OCI-LY7 (cell line): Measurements from ENCODE around the gene CCDC32. TPM values are rescaled to one million over a fixed set of nuclear protein-coding genes. Genes with fewer than 3 reads are reported as not detected.

Source experiments
- Bru-seq: library from RNA; stranded (reverse); fragments of 400-500 nt; gene quantifications from one replicate; lab custom pipeline; 2021; lab: Mats Ljungman, UMichigan
- BruChase-seq, 2 experiments: library from RNA; stranded (reverse); fragments of 400-500 nt; gene quantifications; one replicate each; lab custom pipeline; 2021; lab: Mats Ljungman, UMichigan
- BruUV-seq: library from RNA; stranded (reverse); fragments of 400-500 nt; replicated peaks from 2 replicates; lab custom pipeline; 2021; lab: Mats Ljungman, UMichigan
- CTCF ChIA-PET: fragments of 300-600 bp; sonication (Branson Sonifier 250); formaldehyde crosslinking; loops from one replicate; lab custom pipeline; 2022; ENCODE audit warnings: antibody characterized with exemption; ENCODE audit not compliant: unreplicated experiment; lab: Charles Lee
- POLR2A ChIA-PET: fragments of 300-600 bp; sonication (Branson Sonifier 250); formaldehyde crosslinking; loops from one replicate; lab custom pipeline; 2022; ENCODE audit warnings: antibody characterized with exemption; lab: Charles Lee
- DNase-seq: peaks from one replicate; pipeline ENCODE4 v3.0.0-alpha.2; 2015; ENCODE audit warnings: low spot score
- H2AFZ ChIP-seq: fragments of 200-600 bp; sonication (generic), shearing (Covaris generic); 2 replicates; pipeline ENCODE4 v1.6.1; 2014; ENCODE audit warnings: mild to moderate bottlenecking, antibody characterized with exemption, low read length, moderate library complexity
- H3K27ac ChIP-seq: fragments of 200-600 bp; sonication (generic); 2 replicates; pipeline ENCODE4 v1.5.1; 2014; ENCODE audit warnings: mixed run types, low read depth, mild to moderate bottlenecking, moderate library complexity, low read length, inconsistent platforms; ENCODE audit not compliant: poor library complexity, severe bottlenecking
- H3K36me3 ChIP-seq: fragments of 200-600 bp; sonication (generic); 2 replicates; pipeline ENCODE4 v1.6.1; 2014; ENCODE audit warnings: mild to moderate bottlenecking, antibody characterized with exemption, low read length, moderate library complexity, mixed read lengths; ENCODE audit not compliant: insufficient read depth
- H3K4me1 ChIP-seq: fragments of 200-600 bp; sonication (generic); 2 replicates; pipeline ENCODE4 v1.5.1; 2014; ENCODE audit warnings: mild to moderate bottlenecking, low read length; ENCODE audit not compliant: insufficient read depth, poor library complexity, severe bottlenecking
- H3K4me2 ChIP-seq: fragments of 200-600 bp; sonication (generic); 2 replicates; pipeline ENCODE4 v1.6.1; 2014; ENCODE audit warnings: mild to moderate bottlenecking, low read length
- H3K4me3 ChIP-seq: fragments of 200-600 bp; sonication (generic); 2 replicates; pipeline ENCODE4 v1.5.1; 2014; ENCODE audit warnings: mild to moderate bottlenecking, low read depth, low read length; ENCODE audit not compliant: poor library complexity, severe bottlenecking
- H3K79me2 ChIP-seq: fragments of 200-600 bp; sonication (generic); 2 replicates; pipeline ENCODE4 v1.6.1; 2016; ENCODE audit warnings: low read depth, mild to moderate bottlenecking, low read length, moderate library complexity, mixed read lengths; ENCODE audit not compliant: insufficient read depth
- H3K9me2 ChIP-seq: fragments of 200-600 bp; sonication (generic); 2 replicates; pipeline ENCODE4 v1.6.1; 2016; ENCODE audit warnings: mild to moderate bottlenecking, low read length, mixed read lengths; ENCODE audit not compliant: insufficient read depth
- H3K9me3 ChIP-seq: fragments of 200-600 bp; sonication (generic); 2 replicates; pipeline ENCODE4 v1.6.1; 2014; ENCODE audit warnings: mild to moderate bottlenecking, mixed run types, low read length, mixed read lengths
- H4K20me1 ChIP-seq: fragments of 200-600 bp; sonication (generic); 2 replicates; pipeline ENCODE4 v1.6.1; 2014; ENCODE audit warnings: mild to moderate bottlenecking, antibody characterized with exemption, low read length, moderate library complexity, mixed read lengths; ENCODE audit not compliant: insufficient read depth
- EZH2phosphoT487 ChIP-seq: fragments of 200-600 bp; sonication (generic); IDR thresholded peaks from 2 replicates; pipeline ENCODE4 v1.6.1; 2018; ENCODE audit warnings: low read depth, borderline replicate concordance, mild to moderate bottlenecking, mixed run types, antibody characterized with exemption, low read length, moderate library complexity, mixed read lengths
- intact Hi-C: fragments of 100-400 bp; cut with micrococcal nuclease; formaldehyde crosslinking; loops from one replicate; pipeline ENCODE4 v1.10.0; 2022; ENCODE audit not compliant: unreplicated experiment
- long read RNA-seq: library from polyadenylated mRNA; stranded (forward); transcript quantifications from one replicate; pipeline ENCODE4 v2.0.0, GENCODE V29; 2022
- total RNA-seq, 2 experiments: library from RNA; depleted of rRNA in 1 of 2; stranded (reverse); fragments of >200 nt in 1 of 2; shearing (Covaris generic) in 1 of 2; gene quantifications; 2 replicates each; pipeline ENCODE4 v1.2.3, GENCODE V29; 2014 to 2022
- TF ChIP-seq, protein P1 (sequence below): fragments of 200-600 bp; sonication (generic); conservative IDR thresholded peaks from 2 replicates; pipeline ENCODE4 v1.5.1; 2014; ENCODE audit warnings: mild to moderate bottlenecking, antibody characterized with exemption, low read length, moderate library complexity, mixed read lengths

The CCDC32 gene, protein sequence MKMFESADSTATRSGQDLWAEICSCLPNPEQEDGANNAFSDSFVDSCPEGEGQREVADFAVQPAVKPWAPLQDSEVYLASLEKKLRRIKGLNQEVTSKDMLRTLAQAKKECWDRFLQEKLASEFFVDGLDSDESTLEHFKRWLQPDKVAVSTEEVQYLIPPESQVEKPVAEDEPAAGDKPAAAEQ
- 10.3 and 15.1 TPM in 2 replicates for total RNA-seq (2014; rRNA removed; shearing (Covaris generic))
- 14.3 and 14.9 TPM in 2 replicates for total RNA-seq (2022)
- Bru-seq, nascent RNA, result percentile 53 among the genes with signal in this experiment
- BruChase-seq, experiment 1, labeled RNA remaining after a 6-hour chase, result percentile 62 among the genes with signal in this experiment
- percentile 60 among the genes with signal in this experiment for BruChase-seq, experiment 2, labeled RNA remaining after a 2-hour chase
- long read RNA-seq, transcript CCDC32-202 (4 exons, 1,519 nt), result major isoform, 21 of 23 reads
- long read RNA-seq, partial matches to known transcripts, result 0 of 23 reads
- long read RNA-seq, other reads (novel, unspliced or antisense), result 2 of 23 reads

DNA sequence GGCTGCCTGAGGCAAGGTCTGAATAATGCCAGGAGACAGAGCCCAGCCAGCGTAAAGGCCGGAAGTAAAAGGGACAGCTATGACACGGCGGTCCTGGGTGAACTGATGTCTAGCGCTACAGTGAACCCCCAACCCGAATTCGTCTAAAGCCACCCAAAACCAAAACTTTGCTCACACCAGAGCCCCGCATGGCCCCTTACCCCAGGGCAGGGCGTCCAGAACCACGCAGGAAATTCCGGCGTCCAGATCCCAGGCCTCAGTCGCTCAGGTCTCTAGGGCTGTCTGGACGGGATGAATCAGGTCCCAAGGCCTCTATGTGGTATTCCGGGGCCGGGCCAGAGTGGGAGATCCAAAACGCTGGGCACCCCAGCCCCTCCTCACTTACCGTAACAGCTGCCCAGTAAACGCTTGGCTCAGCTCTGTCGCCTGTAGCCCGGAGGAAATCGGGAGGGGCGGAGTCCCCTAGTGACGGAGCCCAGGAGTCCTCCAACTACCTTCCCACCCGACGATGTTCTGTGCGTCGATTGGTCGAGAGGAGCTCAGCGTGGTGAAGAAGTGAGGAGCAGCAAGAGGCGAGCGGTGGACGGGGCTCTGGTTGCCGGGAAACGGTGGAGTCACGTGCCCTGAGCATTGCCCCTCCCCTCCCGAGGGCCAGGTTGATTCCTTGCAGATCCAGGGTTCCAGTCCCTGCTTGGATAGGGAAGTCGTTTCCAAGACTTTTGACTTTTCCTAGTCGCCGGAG is at the start of gene CCDC32:
Gene CCDC32, minus strand, starts transcription at position 452 of the 742 bp plus-strand sequence. CDS start 2,027 bp downstream, outside the sequence.
- Histone ChIP-seq H3K36me3 (no peaks in the 10 kb centered on the region; the same call in 1 of the 2 replicates), H2AFZ (peak within 1 kb of the TSS; percentile 98), H3K4me1 (peaks cover 41% of the 10 kb centered on the region), H3K79me2 (peaks cover 15% of the 10 kb centered on the region), H4K20me1 (peaks cover 1% of the 10 kb centered on the region; the same call in 1 of the 2 replicates), H3K4me3 (peak within 1 kb of the TSS; percentile 92), H3K9me3 (no peaks in the 10 kb centered on the region), H3K9me2 (no peaks in the 10 kb centered on the region), H3K4me2 (peak within 1 kb of the TSS; percentile 99), H3K27ac (peak within 1 kb of the TSS; percentile 29)
- intact Hi-C loops, result loop anchor here (5.0 to 10.0 kb wide), 3 partner anchors 218 to 770 kb away; partner anchors contain the start of genes NUSAP1, OIP5 and VPS18
- peak; percentile 98 for DNase-seq
- CTCF ChIA-PET, result interaction anchor here (1.0 to 1.7 kb wide), 3 partner anchors 11 to 25 kb away, joined by 3 to 6 read pairs (median 3); no protein-coding TSS in a partner anchor
- no peak for TF ChIP-seq EZH2phosphoT487
- TF ChIP-seq, protein P1, sequence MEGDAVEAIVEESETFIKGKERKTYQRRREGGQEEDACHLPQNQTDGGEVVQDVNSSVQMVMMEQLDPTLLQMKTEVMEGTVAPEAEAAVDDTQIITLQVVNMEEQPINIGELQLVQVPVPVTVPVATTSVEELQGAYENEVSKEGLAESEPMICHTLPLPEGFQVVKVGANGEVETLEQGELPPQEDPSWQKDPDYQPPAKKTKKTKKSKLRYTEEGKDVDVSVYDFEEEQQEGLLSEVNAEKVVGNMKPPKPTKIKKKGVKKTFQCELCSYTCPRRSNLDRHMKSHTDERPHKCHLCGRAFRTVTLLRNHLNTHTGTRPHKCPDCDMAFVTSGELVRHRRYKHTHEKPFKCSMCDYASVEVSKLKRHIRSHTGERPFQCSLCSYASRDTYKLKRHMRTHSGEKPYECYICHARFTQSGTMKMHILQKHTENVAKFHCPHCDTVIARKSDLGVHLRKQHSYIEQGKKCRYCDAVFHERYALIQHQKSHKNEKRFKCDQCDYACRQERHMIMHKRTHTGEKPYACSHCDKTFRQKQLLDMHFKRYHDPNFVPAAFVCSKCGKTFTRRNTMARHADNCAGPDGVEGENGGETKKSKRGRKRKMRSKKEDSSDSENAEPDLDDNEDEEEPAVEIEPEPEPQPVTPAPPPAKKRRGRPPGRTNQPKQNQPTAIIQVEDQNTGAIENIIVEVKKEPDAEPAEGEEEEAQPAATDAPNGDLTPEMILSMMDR, result no peak
- POLR2A ChIA-PET, result interaction anchor here (0.6 to 1.8 kb wide), 16 partner anchors 11 to 768 kb away, joined by 3 to 22 read pairs (median 4); partner anchors contain the start of genes NUSAP1 and RAD51
- TSS peak; percentile 82 for BruUV-seq

DNA sequence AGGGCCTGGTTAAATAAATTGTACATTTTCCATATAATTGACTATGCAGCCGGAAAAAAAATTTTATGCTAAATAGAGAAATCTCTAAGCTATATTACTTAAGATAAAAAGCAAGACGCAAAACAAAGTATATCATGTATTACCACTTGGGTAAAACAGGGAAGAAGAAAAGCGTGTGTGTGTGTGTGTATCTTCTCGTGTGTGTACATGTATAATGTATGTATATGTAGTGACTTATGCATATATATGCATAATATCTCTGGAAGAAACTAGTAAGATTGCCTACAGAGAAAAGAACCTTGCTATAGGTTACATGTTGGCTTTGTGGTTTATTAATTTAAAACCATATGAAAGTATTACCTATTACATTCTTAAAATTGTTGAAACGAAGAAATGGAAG is 48.2 kb upstream of the CCDC32 start:
- TF ChIP-seq, protein P1, result no peak
- no peak for TF ChIP-seq EZH2phosphoT487
- Histone ChIP-seq H3K9me2 (no peaks in the 10 kb centered on the region), H2AFZ (no peak overlapping the region), H3K36me3 (peaks cover 77% of the 10 kb centered on the region), H3K79me2 (no peaks in the 10 kb centered on the region), H4K20me1 (no peaks in the 10 kb centered on the region), H3K4me1 (no peaks in the 10 kb centered on the region), H3K27ac (no peak overlapping the region), H3K4me3 (no peak overlapping the region), H3K9me3 (no peaks in the 10 kb centered on the region), H3K4me2 (no peak overlapping the region)
- POLR2A ChIA-PET, result no interaction called here
- DNase-seq, result no peak
- CTCF ChIA-PET, result no interaction called here
- intact Hi-C loops, result no loop called here
- TSS peak; percentile 38 for BruUV-seq
